Fibroblast of lung (primary cell): ENCODE measurements around the gene SIRT5. TPM values are rescaled to one million over a fixed set of nuclear protein-coding genes. Genes with fewer than 3 reads are reported as not detected.

Source experiments
- DNase-seq, 2 donors: peaks; one replicate each; pipeline versions ENCODE4 v3.0.0 to v3.0.0-alpha.2; 2010; ENCODE audit warnings: low read depth in 2 of 2
- H2AFZ ChIP-seq: 2 replicates; pipeline ENCODE4 v1.5.1; 2012; ENCODE audit warnings: low read length, control low read depth, inconsistent platforms
- H3K27ac ChIP-seq: 2 replicates; pipeline ENCODE4 v1.5.1; 2011; ENCODE audit warnings: low read length, control low read depth; ENCODE audit not compliant: insufficient read depth
- H3K27me3 ChIP-seq: 2 replicates; pipeline ENCODE4 v1.5.1; 2011; ENCODE audit warnings: mild to moderate bottlenecking, low read length; ENCODE audit not compliant: control insufficient read depth, insufficient read depth
- H3K36me3 ChIP-seq: 2 replicates; pipeline ENCODE4 v1.5.1; 2011; ENCODE audit warnings: low read length; ENCODE audit not compliant: control insufficient read depth, insufficient read depth
- H3K4me1 ChIP-seq: 2 replicates; pipeline ENCODE4 v1.5.1; 2011; ENCODE audit warnings: low read length; ENCODE audit not compliant: control insufficient read depth, insufficient read depth; ENCODE audit errors: extremely low read depth
- H3K4me2 ChIP-seq: 2 replicates; pipeline ENCODE4 v1.5.1; 2011; ENCODE audit warnings: low read length, control low read depth; ENCODE audit not compliant: insufficient read depth; ENCODE audit errors: extremely low read depth
- H3K4me3 ChIP-seq, 4 experiments: fragments of 200-600 bp in 1 of 4; sonication (generic) in 1 of 4; replicated peaks in 1 of 4; 2 replicates each; pipeline ENCODE4 v1.5.1; 2011 to 2016; ENCODE audit warnings: low read length in 4 of 4, low read depth in 3 of 4, mild to moderate bottlenecking in 3 of 4, control low read depth in 2 of 4, inconsistent platforms in 1 of 4, mixed read lengths in 1 of 4; ENCODE audit not compliant: insufficient read depth in 1 of 4; ENCODE audit errors: control extremely low read depth in 1 of 4
- H3K79me2 ChIP-seq: 2 replicates; pipeline ENCODE4 v1.5.1; 2012; ENCODE audit warnings: mild to moderate bottlenecking, low read length, inconsistent platforms; ENCODE audit not compliant: control insufficient read depth, insufficient read depth
- H3K9ac ChIP-seq: 2 replicates; pipeline ENCODE4 v1.5.1; 2011; ENCODE audit warnings: mild to moderate bottlenecking, low read length, control low read depth; ENCODE audit not compliant: insufficient read depth
- H3K9me3 ChIP-seq: 2 replicates; pipeline ENCODE4 v1.5.1; 2012; ENCODE audit warnings: low read depth, low read length; ENCODE audit not compliant: control insufficient read depth, insufficient read depth
- H4K20me1 ChIP-seq: 2 replicates; pipeline ENCODE4 v1.5.1; 2011; ENCODE audit warnings: low read length; ENCODE audit not compliant: control insufficient read depth, insufficient read depth; ENCODE audit errors: extremely low read depth
- EZH2 ChIP-seq: IDR thresholded peaks from 2 replicates; pipeline ENCODE4 v1.5.1; 2012; ENCODE audit warnings: low read length, control low read depth, mild to moderate bottlenecking; ENCODE audit errors: missing control alignments
- polyA plus RNA-seq, 2 donors: library from polyadenylated mRNA; depleted of rRNA in 1 of 2; stranded (reverse) in 1 of 2; unstranded in 1 of 2; fragments of >200 nt; gene quantifications; 2 replicates each; pipeline ENCODE4 v1.2.1, GENCODE V29; 2011 to 2012; ENCODE audit warnings: missing spikeins in 1 of 2
- total RNA-seq: library from RNA; depleted of rRNA; stranded (reverse); fragments of >200 nt; gene quantifications from 2 replicates; pipeline ENCODE4 v1.2.1, GENCODE V29; 2014
- TF ChIP-seq, protein P1 (sequence below), 2 donors: IDR thresholded peaks in 1 of 2; conservative IDR thresholded peaks in 1 of 2; 1 replicate in 1 of 2; 2 replicates in 1 of 2; pipeline ENCODE4 v1.5.1; 2011 to 2012; ENCODE audit warnings: low read length in 2 of 2, control low read depth in 1 of 2, inconsistent platforms in 1 of 2, low read depth in 1 of 2, mild to moderate bottlenecking in 1 of 2

The SIRT5 gene
- total and polyA plus RNA-seq, 2 donors (not counting 1 experiment from before 2014, with no cell fraction given) = 4.4 to 13.5 TPM

DNA sequence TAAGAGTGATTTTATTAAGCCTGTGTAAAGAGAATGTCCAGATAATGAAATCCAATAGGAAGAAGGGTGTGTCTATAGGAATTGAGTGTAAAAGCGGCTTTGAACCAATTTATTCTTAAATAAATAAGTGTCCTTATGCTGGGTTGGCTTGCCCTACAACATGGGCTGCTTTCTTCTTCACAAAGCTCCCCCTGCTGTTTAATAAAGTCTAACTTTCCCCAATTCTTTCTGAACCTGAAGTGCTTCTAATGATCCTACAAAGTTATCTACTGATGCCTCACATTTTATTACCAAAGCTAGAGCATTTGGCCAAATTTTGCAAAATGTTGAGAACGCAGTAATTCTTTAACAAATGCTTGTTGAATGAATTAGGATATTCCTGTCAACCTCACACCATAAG is 36.3 kb upstream of the SIRT5 start:
- Histone ChIP-seq H3K27me3 (no peaks in the 10 kb centered on the region), H2AFZ (no peak overlapping the region), H3K4me2 (no peak overlapping the region), H3K4me3 (no peak overlapping the region), H3K36me3 (no peaks in the 10 kb centered on the region), H3K4me1 (no peaks in the 10 kb centered on the region), H3K9ac (no peak overlapping the region), H3K9me3 (no peaks in the 10 kb centered on the region), H3K27ac (no peak overlapping the region), H3K79me2 (no peaks in the 10 kb centered on the region), H4K20me1 (no peaks in the 10 kb centered on the region)
- TF ChIP-seq EZH2 = no peak
- TF ChIP-seq, protein P1, sequence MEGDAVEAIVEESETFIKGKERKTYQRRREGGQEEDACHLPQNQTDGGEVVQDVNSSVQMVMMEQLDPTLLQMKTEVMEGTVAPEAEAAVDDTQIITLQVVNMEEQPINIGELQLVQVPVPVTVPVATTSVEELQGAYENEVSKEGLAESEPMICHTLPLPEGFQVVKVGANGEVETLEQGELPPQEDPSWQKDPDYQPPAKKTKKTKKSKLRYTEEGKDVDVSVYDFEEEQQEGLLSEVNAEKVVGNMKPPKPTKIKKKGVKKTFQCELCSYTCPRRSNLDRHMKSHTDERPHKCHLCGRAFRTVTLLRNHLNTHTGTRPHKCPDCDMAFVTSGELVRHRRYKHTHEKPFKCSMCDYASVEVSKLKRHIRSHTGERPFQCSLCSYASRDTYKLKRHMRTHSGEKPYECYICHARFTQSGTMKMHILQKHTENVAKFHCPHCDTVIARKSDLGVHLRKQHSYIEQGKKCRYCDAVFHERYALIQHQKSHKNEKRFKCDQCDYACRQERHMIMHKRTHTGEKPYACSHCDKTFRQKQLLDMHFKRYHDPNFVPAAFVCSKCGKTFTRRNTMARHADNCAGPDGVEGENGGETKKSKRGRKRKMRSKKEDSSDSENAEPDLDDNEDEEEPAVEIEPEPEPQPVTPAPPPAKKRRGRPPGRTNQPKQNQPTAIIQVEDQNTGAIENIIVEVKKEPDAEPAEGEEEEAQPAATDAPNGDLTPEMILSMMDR (conservative IDR thresholded peaks at IDR 0.05 in 1 of 2, IDR thresholded peaks at IDR 0.05 in 1 of 2; ENCODE audit: low read depth in 1 of 2, low read length in 2 of 2) = peak; percentile 43 to 47
- DNase-seq = peak; percentile 51 to 80

DNA sequence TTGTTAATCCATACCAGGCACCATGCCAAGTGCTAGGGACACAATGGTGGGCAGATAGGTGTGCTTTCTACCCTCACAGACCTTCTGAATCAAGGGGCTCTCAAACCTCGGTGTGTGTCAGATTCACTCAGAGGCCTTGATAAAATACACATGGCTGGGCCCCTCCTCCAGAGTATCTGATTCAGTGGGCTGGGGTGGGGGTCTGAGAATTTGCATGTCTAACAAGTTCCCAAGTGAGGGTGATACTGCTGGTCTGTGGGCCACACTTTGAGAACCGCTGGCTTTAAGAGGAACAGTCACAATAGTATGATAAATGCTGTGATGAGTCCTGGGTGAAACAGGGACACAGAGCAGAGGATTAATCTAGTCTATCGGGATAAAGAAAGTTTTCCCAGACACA is 35.8 kb upstream of the SIRT5 start:
- Histone ChIP-seq H4K20me1 (no peaks in the 10 kb centered on the region), H3K9me3 (no peaks in the 10 kb centered on the region), H3K36me3 (no peaks in the 10 kb centered on the region), H3K79me2 (no peaks in the 10 kb centered on the region), H2AFZ (no peak overlapping the region), H3K4me3 (no peak overlapping the region), H3K27ac (no peak overlapping the region), H3K4me1 (no peaks in the 10 kb centered on the region), H3K4me2 (no peak overlapping the region), H3K27me3 (no peaks in the 10 kb centered on the region), H3K9ac (no peak overlapping the region)
- TF ChIP-seq EZH2 = no peak
- TF ChIP-seq, protein P1 (conservative IDR thresholded peaks at IDR 0.05 in 1 of 2, IDR thresholded peaks at IDR 0.05 in 1 of 2; ENCODE audit: low read depth in 1 of 2, low read length in 2 of 2) = no peak
- no peak for DNase-seq

DNA sequence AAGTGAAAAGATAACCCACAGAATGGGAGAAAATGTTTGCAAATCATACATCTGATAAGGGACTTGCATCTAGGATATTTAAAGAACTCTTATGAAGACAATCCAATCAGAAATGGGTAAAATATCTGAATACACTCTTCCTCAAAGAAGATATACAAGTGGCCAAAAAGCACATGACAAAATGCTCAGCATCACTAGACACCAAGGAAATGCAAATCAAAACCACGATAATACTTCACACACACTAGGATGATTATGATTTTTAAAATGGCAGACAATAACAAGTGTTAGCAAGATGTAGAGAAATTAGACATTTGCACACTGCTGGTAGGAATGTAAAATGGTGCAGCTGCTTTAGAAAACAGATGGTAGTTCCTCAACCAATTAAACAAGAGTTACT is 34.8 kb upstream of the SIRT5 start:
- TF ChIP-seq, protein P1 (conservative IDR thresholded peaks at IDR 0.05 in 1 of 2, IDR thresholded peaks at IDR 0.05 in 1 of 2; ENCODE audit: low read depth in 1 of 2, low read length in 2 of 2) = no peak
- no peak for TF ChIP-seq EZH2
- no peak for DNase-seq
- H3K79me2 ChIP-seq = no peaks in the 10 kb centered on the region
- no peak overlapping the region for H3K27ac ChIP-seq
- H3K9me3 ChIP-seq = no peaks in the 10 kb centered on the region
- H3K36me3 ChIP-seq = no peaks in the 10 kb centered on the region
- no peak overlapping the region for H3K9ac ChIP-seq
- H3K27me3 ChIP-seq = no peaks in the 10 kb centered on the region
- H3K4me1 ChIP-seq = no peaks in the 10 kb centered on the region
- no peak overlapping the region for H3K4me2 ChIP-seq
- H2AFZ ChIP-seq = no peak overlapping the region
- H3K4me3 ChIP-seq = no peak overlapping the region
- no peaks in the 10 kb centered on the region for H4K20me1 ChIP-seq
